Esophagus muscularis mucosa (tissue), 4 donors: ENCODE measurements around the gene OR5AK2. TPM values are rescaled to one million over a fixed set of nuclear protein-coding genes. Genes with fewer than 3 reads are reported as not detected.

ENCODE experiments used
- total RNA-seq, 4 donors: library from RNA; depleted of rRNA; stranded (reverse); fragments of >200 nt; gene quantifications; one replicate each; pipeline versions ENCODE4 v1.1.0 to v1.2.1, GENCODE V29; 2016

Gene OR5AK2
- total RNA-seq, 4 donors from 2014 or later, result not detected

Other genes starting within 250 kb of the OR5AK2 start
- gene OR9G4, start 240.2 kb upstream of the OR5AK2 start, total RNA-seq, result not detected
- under 1 TPM; under 0.01 to 0.39 (median 0.19) TPM for gene LRRC55, start 193.0 kb downstream of the OR5AK2 start, total RNA-seq
- gene APLNR, start 248.3 kb downstream of the OR5AK2 start, total RNA-seq, result 1 to 10 TPM; 1.7 to 6.3 (median 3.8) TPM